Type B pancreatic cell (in vitro differentiated cells): ENCODE data around the gene UBE2G2. TPM values are rescaled to one million over a fixed set of nuclear protein-coding genes. Genes with fewer than 3 reads are reported as not detected.
A peak's percentile ranks its signal among the peaks of the same experiment; 100 is the strongest.

Experiments
- DNase-seq: peaks from one replicate; pipeline ENCODE4 v3.0.0; 2021; ENCODE audit warnings: mixed read lengths; ENCODE audit not compliant: unreplicated experiment; ENCODE audit errors: extremely low spot score
- H3K27ac Mint-ChIP-seq: 2 replicates; pipeline ENCODE4 v1.8.0; 2021; ENCODE audit warnings: mild to moderate bottlenecking, mixed read lengths
- H3K27me3 Mint-ChIP-seq: 2 replicates; pipeline ENCODE4 v1.8.0; 2021; ENCODE audit warnings: mixed read lengths
- H3K36me3 Mint-ChIP-seq: 2 replicates; pipeline ENCODE4 v1.8.0; 2021; ENCODE audit warnings: mixed read lengths
- H3K4me1 Mint-ChIP-seq: one replicate; pipeline ENCODE4 v1.8.0; 2021; ENCODE audit warnings: mixed read lengths; ENCODE audit not compliant: unreplicated experiment
- H3K4me3 Mint-ChIP-seq: 2 replicates; pipeline ENCODE4 v1.8.0; 2021; ENCODE audit warnings: mild to moderate bottlenecking, mixed read lengths
- H3K9me3 Mint-ChIP-seq: 2 replicates; pipeline ENCODE4 v1.8.0; 2021; ENCODE audit warnings: mixed read lengths
- total RNA-seq: library from RNA; stranded (reverse); gene quantifications from 2 replicates; pipeline ENCODE4 v1.2.1, GENCODE V29; 2021; ENCODE audit warnings: low replicate concordance
- TF ChIP-seq, protein P1 (sequence below): fragments of 200-600 bp; sonication (generic); conservative IDR thresholded peaks from 2 replicates; pipeline ENCODE4 v1.5.0; 2021; ENCODE audit warnings: antibody characterized with exemption, mild to moderate bottlenecking

Gene UBE2G2
- total RNA-seq, 1 donor from 2014 or later = 92.4 TPM

DNA sequence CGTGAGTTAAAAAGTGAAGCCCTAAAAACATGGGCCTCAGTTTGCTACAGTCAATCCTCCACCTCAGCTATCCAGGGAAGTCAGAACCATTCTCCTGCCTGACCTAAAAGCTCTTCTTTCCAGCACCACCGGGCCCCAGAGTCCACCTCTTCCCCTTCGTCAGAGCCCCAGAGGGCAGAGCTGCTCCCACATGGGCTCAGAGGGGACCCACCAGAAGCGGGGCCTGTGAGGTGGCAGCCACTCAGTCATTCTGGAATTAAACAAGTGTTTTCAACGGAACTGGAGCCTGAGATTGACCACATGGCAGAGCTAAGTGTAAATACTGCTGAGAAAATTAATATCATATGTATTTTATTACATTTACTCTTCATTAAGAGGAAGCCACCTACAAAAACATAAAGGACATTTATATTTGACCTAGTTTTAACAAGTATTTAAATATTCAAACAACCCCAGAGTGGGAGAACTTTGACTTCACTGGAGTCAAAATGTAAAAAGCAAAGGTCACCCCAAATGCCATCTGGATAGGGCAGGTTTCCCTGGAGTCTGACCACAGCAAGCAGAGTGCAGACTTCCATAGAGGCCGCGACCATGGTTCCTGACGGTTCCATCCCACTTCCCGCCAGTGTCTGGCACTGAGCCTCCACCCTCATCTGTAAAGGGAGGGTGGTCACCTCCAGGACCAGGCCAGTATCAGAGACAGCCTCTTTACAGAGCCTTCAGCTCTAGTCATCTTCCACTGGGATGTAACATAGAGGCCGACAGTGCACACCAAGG lies 14.4 kb upstream of the UBE2G2 start:
- TF ChIP-seq, protein P1, sequence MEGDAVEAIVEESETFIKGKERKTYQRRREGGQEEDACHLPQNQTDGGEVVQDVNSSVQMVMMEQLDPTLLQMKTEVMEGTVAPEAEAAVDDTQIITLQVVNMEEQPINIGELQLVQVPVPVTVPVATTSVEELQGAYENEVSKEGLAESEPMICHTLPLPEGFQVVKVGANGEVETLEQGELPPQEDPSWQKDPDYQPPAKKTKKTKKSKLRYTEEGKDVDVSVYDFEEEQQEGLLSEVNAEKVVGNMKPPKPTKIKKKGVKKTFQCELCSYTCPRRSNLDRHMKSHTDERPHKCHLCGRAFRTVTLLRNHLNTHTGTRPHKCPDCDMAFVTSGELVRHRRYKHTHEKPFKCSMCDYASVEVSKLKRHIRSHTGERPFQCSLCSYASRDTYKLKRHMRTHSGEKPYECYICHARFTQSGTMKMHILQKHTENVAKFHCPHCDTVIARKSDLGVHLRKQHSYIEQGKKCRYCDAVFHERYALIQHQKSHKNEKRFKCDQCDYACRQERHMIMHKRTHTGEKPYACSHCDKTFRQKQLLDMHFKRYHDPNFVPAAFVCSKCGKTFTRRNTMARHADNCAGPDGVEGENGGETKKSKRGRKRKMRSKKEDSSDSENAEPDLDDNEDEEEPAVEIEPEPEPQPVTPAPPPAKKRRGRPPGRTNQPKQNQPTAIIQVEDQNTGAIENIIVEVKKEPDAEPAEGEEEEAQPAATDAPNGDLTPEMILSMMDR = no peak
- Mint-ChIP-seq H3K9me3 (no peaks in the 10 kb centered on the region), H3K27ac (peak overlapping the region; percentile 87), H3K4me1 (peaks cover 8% of the 10 kb centered on the region), H3K27me3 (no peaks in the 10 kb centered on the region), H3K4me3 (peak overlapping the region; percentile 87), H3K36me3 (peaks cover 4% of the 10 kb centered on the region)
- DNase-seq = no peak

DNA sequence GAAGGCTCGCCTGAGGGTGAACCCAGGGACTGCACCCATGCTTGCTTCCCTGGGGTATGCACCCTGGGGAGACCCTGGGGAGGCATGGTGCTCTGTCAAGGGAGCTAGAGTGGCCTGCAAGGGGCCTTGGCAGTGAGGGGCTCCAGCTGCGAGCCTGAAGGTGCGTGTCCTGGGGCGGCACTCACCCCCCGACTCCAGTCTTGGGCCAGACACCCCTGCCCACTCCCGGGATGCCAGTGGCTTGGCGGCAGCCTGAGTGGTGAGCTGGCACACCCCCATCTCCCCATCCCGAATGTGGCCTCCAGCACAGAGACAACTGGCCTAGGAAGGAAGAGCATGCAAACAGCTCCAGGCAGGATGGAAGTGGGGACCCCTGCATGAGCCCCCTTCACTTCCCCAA lies 13.6 kb upstream of the UBE2G2 start:
- H3K4me3 Mint-ChIP-seq = no peak overlapping the region
- peaks cover 7% of the 10 kb centered on the region for H3K36me3 Mint-ChIP-seq
- TF ChIP-seq, protein P1 = no peak
- DNase-seq = no peak
- no peak overlapping the region for H3K27ac Mint-ChIP-seq
- no peaks in the 10 kb centered on the region for H3K9me3 Mint-ChIP-seq
- no peaks in the 10 kb centered on the region for H3K27me3 Mint-ChIP-seq
- peaks cover 8% of the 10 kb centered on the region for H3K4me1 Mint-ChIP-seq

DNA sequence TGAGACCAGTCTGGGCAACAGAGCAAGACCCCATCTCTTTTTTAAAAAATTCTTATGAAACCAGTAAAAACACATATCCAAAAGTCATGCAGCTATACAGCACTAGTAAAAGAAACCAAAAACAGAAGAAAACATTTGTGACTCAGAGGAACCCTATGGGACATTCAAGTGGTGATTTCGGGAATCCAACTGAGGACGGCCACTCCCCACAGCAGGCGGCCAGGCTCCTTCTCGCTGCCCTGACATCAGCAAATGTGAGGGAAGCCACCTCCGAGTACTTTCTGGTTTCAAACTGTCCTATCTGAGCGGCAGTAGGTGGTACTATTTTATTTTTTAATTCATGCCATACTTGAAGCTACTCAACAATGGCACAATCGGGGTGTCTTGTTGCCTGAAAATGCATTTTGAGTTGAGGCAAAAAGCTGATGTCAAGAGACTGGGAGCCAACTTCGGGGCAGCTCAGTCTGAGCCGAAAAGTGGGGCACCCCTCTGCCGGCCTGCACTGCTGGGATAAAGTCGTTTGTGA lies 12.9 kb upstream of the UBE2G2 start:
- Mint-ChIP-seq H3K9me3 (no peaks in the 10 kb centered on the region), H3K27ac (no peak overlapping the region), H3K27me3 (no peaks in the 10 kb centered on the region), H3K36me3 (peaks cover 11% of the 10 kb centered on the region), H3K4me1 (peaks cover 8% of the 10 kb centered on the region), H3K4me3 (no peak overlapping the region)
- no peak for DNase-seq
- TF ChIP-seq, protein P1 = no peak

GRCh38 chr21:44813727-44814126 lies 12.1 kb upstream of the UBE2G2 start:
- H3K4me3 Mint-ChIP-seq = no peak overlapping the region
- TF ChIP-seq, protein P1 = no peak
- H3K4me1 Mint-ChIP-seq = peaks cover 8% of the 10 kb centered on the region

DNA sequence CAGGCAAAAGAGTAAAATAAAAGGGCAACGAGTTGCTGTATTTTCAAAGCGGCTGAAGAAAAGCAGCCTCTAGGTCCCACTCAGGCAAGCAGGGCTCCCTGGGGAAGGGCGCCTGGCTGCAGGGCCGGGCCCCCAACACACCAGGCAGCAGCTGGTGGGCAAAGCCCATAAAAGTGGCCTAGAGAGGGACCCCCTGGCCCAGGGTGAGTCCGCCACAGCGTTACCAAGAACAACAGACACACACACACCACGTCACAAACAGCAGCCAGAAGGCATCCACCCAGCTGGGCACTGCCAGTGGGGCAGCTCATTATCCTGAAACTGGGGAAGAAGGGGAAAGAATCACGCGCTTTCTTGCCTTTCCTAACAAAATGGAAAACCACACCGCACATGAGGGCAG lies 11.5 kb upstream of the UBE2G2 start:
- Mint-ChIP-seq H3K4me3 (no peak overlapping the region), H3K27ac (no peak overlapping the region), H3K9me3 (no peaks in the 10 kb centered on the region), H3K27me3 (no peaks in the 10 kb centered on the region), H3K36me3 (peaks cover 17% of the 10 kb centered on the region), H3K4me1 (peaks cover 8% of the 10 kb centered on the region)
- no peak for DNase-seq
- TF ChIP-seq, protein P1 = no peak

More at GRCh38 chr21:44813727-44814126, 12.1 kb upstream of the UBE2G2 start:
- no peak for DNase-seq
- Mint-ChIP-seq H3K36me3 (peaks cover 17% of the 10 kb centered on the region), H3K27me3 (no peaks in the 10 kb centered on the region), H3K9me3 (no peaks in the 10 kb centered on the region), H3K27ac (no peak overlapping the region)
